Common myeloid progenitor, CD34-positive (primary cell): ENCODE results near the gene IGFN1.

Source experiments
- CTCF ChIA-PET: fragments of 350-600 bp; sonication (Branson Sonifier 250); formaldehyde crosslinking; loops from one replicate; lab custom pipeline; 2021; ENCODE audit warnings: antibody characterized with exemption; lab: Charles Lee
- POLR2A ChIA-PET: fragments of 350-600 bp; sonication (Branson Sonifier 250); formaldehyde crosslinking; loops from one replicate; lab custom pipeline; 2021; ENCODE audit warnings: antibody characterized with exemption; lab: Charles Lee
- DNase-seq, 3 donors: peaks; one replicate each; pipeline versions ENCODE4 v3.0.0 to v3.0.0-alpha.2; 2013
- H3K27ac ChIP-seq, 2 experiments: 1 replicate in 1 of 2; 2 replicates in 1 of 2; pipeline ENCODE4 v1.7.0; 2013; ENCODE audit warnings: inconsistent platforms in 2 of 2, low read length in 2 of 2, mild to moderate bottlenecking in 2 of 2, low read depth in 1 of 2, moderate library complexity in 1 of 2; ENCODE audit not compliant: severe bottlenecking in 2 of 2, insufficient read depth in 1 of 2, poor library complexity in 1 of 2
- H3K27me3 ChIP-seq, 5 experiments: replicated peaks in 2 of 5; 1 replicate in 3 of 5; 2 replicates in 2 of 5; pipeline versions ENCODE4 v1.6.1 to v1.7.0; 2013; ENCODE audit warnings: low read length in 4 of 5, mild to moderate bottlenecking in 2 of 5, moderate library complexity in 2 of 5, inconsistent platforms in 1 of 5; ENCODE audit not compliant: insufficient read depth in 5 of 5, control insufficient read depth in 4 of 5
- H3K36me3 ChIP-seq, 4 experiments: 1 replicate in 2 of 4; 2 replicates in 2 of 4; pipeline versions ENCODE4 v1.6.1 to v1.7.0; 2013; ENCODE audit warnings: low read length in 3 of 4, control low read depth in 1 of 4, mild to moderate bottlenecking in 1 of 4; ENCODE audit not compliant: control insufficient read depth in 4 of 4, insufficient read depth in 4 of 4
- H3K4me1 ChIP-seq, 4 experiments: 1 replicate in 3 of 4; 2 replicates in 1 of 4; pipeline versions ENCODE4 v1.6.1 to v1.7.1; 2013; ENCODE audit warnings: low read length in 3 of 4, mild to moderate bottlenecking in 3 of 4, control low read depth in 1 of 4, inconsistent platforms in 1 of 4, moderate library complexity in 1 of 4; ENCODE audit not compliant: control insufficient read depth in 4 of 4, insufficient read depth in 4 of 4; ENCODE audit errors: control extremely low read depth in 1 of 4
- H3K4me3 ChIP-seq, 7 experiments: 1 replicate in 4 of 7; 2 replicates in 3 of 7; pipeline versions ENCODE4 v1.5.1 to v1.7.0; 2013; ENCODE audit warnings: mild to moderate bottlenecking in 7 of 7, low read length in 6 of 7, moderate library complexity in 6 of 7, inconsistent platforms in 2 of 7, low read depth in 2 of 7, control low read depth in 1 of 7; ENCODE audit not compliant: insufficient read depth in 4 of 7, control insufficient read depth in 1 of 7; ENCODE audit errors: extremely low read depth in 1 of 7
- H3K9me3 ChIP-seq, 5 experiments: 1 replicate in 4 of 5; 2 replicates in 1 of 5; pipeline versions ENCODE4 v1.6.1 to v1.7.1; 2013; ENCODE audit warnings: low read length in 4 of 5, mild to moderate bottlenecking in 2 of 5, inconsistent platforms in 1 of 5, low read depth in 1 of 5, moderate library complexity in 1 of 5; ENCODE audit not compliant: control insufficient read depth in 4 of 5, insufficient read depth in 2 of 5; ENCODE audit errors: control extremely low read depth in 1 of 5
- WGBS: methylation state at CpG from one replicate; pipeline ENCODE4 v1.1.5; 2013; ENCODE audit not compliant: insufficient coverage; 5-methylcytosine and 5-hydroxymethylcytosine counted together

IGFN1 gene

DNA sequence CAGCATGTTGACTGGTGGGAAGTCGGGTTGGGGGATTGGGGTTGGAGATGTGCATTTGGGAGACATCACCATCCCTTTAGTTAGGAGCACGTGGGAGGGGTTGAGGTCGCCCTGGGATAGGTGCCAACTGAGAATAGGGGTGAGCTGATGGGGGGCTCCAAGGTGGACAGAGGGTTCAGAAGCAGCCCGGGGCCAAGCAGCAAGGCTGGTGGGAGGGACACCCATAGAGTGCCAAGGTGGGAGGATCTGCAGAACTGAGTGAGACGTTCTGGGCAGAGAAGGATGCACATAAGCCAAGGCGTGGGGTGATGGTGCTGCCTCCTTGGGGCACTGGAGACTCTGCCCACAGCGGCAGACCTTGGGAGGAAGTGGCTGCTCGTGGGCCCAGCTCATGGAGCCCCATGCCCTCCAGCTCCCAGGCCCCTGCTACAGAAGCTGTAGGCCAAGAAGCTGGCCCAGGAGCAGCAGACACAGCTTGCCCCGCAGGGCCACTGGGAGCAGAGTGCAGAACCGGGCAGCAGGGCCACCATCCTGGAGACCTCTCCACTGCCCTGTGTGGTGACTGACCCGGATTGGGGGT, 61.3 kb downstream of the IGFN1 start:
- Histone ChIP-seq H3K9me3 (no peaks in the 10 kb centered on the region), H3K36me3 (no peaks in the 10 kb centered on the region), H3K27ac (no peak overlapping the region), H3K4me3 (no peak overlapping the region), H3K27me3 (peaks cover 0 to 2% (median 0%) of the 10 kb centered on the region in 5 experiments), H3K4me1 (no peaks in the 10 kb centered on the region)
- ChIA-PET POLR2A (interaction anchor here (0.8 kb wide), 1 partner anchor 184 kb away, joined by 3 read pairs; no protein-coding TSS in a partner anchor), CTCF (interaction anchor here (0.9 to 4.7 kb wide), 2 partner anchors 109 to 121 kb away, joined by 4 to 87 read pairs; no protein-coding TSS in a partner anchor)
- 76% methylated on average over 9 of the region's 11 CpGs for WGBS
- no peak for DNase-seq

GRCh38 chr1:201252944-201253371, 62.3 kb downstream of the IGFN1 start:
- DNase-seq: no peak
- no peak overlapping the region for H3K27ac ChIP-seq
- CTCF ChIA-PET: interaction anchor here (2.1 to 4.7 kb wide), 2 partner anchors 108 to 157 kb away, joined by 16 to 87 read pairs; no protein-coding TSS in a partner anchor
- peaks cover 0 to 2% (median 0%) of the 10 kb centered on the region in 5 experiments for H3K27me3 ChIP-seq
- 91% methylated on average over 6 of the region's 6 CpGs for WGBS
- H3K4me1 ChIP-seq: no peaks in the 10 kb centered on the region
- H3K4me3 ChIP-seq: no peak overlapping the region
- H3K36me3 ChIP-seq: no peaks in the 10 kb centered on the region
- H3K9me3 ChIP-seq: no peaks in the 10 kb centered on the region
- POLR2A ChIA-PET: no interaction called here

DNA sequence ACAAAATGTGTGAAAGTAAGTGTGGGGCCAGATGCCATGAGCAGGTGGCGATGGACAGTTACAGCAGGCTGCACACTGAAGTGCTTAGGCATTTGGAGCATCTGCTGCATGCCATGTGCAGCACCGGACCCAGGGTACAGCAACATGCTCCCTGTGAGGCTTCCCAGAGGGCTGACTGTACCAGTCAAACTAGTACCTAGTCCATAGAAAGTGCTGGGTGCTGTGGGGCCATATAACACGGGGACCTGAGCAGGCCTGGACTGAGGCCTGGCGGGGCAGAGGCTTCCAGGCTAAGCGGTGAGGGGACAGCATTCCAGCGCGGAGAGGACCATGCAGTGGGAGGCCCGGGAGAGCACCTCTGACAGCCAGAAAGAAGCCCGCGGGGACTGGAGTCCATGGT, 62.8 kb downstream of the IGFN1 start:
- DNase-seq: no peak
- no peaks in the 10 kb centered on the region for H3K4me1 ChIP-seq
- 98% methylated on average over 10 of the region's 10 CpGs for WGBS
- H3K9me3 ChIP-seq: no peaks in the 10 kb centered on the region
- no peaks in the 10 kb centered on the region for H3K36me3 ChIP-seq
- ChIA-PET POLR2A (no interaction called here), CTCF (interaction anchor here (1.1 to 4.7 kb wide), 8 partner anchors 36 to 157 kb away, joined by 3 to 87 read pairs (median 8); no protein-coding TSS in a partner anchor)
- no peak overlapping the region for H3K27ac ChIP-seq
- H3K4me3 ChIP-seq: no peak overlapping the region
- H3K27me3 ChIP-seq: peaks cover 0 to 3% (median under 1%) of the 10 kb centered on the region in 5 experiments

DNA sequence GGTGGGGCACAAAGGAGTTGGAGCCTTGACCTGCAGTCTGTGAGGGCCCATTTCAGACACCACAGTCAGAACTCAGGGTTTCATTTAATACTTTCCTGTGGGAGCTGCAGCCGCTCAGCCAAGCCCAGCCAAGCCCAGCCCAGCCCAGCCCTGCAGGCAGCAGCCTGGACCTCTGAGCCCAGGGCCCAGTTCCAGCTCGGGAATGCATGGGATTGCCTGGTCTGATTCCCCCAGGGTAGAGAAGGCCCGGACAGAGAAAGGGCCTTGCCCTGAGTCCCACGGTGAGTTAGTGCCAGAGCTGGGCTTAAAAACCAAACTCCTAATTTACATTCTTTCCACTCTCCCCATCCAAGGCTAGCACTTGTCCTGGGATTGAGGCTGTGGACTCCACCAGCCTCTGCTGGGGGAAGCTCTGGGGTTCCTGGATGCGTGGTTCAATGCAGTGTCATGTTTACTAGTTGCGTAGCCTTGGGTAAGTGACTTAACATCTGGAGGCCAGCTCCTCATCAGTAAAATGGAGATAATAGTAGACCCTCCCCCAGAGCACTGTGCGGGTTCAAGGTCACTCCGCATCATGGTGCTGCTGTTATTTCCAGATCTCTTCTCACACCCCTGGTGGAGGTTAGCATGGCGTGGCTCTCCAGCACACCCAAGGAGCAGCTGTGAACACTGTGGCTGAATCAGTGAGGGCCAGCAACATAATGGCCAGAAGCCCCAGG, 63.4 kb downstream of the IGFN1 start:
- Histone ChIP-seq H3K4me1 (no peaks in the 10 kb centered on the region), H3K36me3 (no peaks in the 10 kb centered on the region), H3K9me3 (no peaks in the 10 kb centered on the region), H3K27me3 (peaks cover 0 to 9% (median 4%) of the 10 kb centered on the region in 5 experiments), H3K4me3 (no peak overlapping the region), H3K27ac (no peak overlapping the region)
- no peak for DNase-seq
- POLR2A ChIA-PET: no interaction called here
- CTCF ChIA-PET: interaction anchor here (0.7 to 4.7 kb wide), 22 partner anchors 8 to 156 kb away, joined by 3 to 87 read pairs (median 4); no protein-coding TSS in a partner anchor
- 95% methylated on average over 5 of the region's 9 CpGs for WGBS

DNA sequence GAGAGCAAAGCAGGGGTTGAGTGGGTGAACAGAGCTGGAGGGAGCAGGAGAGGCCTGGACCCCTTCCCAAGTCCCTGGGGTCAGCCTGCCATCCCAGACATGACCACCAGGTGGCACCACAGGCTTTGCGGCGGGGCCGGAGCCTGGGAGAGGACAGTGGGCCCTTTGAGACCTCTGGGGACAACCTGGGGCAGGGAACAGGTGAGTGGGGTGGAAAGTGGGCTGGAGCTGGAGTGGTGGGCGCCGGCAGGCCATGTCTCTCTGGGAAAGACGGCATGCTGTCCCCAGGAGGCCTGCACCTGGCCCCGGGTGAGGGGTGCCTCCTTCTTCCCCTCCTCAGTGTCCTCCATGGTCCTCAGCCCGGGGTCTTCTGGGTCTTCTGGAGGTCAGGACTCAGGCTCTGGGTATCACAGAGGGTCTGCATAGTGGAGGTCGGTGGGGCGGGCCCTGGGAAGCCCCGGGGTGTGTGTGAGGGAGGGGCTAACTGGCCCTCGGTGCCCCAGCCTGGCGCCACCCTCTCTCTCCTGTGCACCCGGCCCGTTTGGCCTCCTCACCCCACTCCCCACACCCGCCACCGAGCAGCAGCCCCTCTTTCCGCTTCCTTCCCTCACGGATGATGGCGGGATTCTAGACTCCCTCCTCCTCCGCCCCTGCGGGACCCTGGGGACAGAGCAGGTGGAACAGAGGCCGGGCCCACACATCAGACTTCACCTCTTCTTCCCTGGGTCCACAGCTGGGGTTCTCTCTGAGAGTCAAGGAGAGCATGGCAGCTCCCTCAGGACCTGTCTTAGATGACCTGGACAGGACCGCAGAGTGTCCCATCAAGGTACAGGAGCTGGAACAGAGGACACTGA, 64.2 kb downstream of the IGFN1 start:
- peak; percentile 25 to 54 (median 45) for DNase-seq
- 73% methylated on average over 9 of the region's 24 CpGs for WGBS
- H3K27me3 ChIP-seq: peaks cover 0 to 17% (median 7%) of the 10 kb centered on the region in 5 experiments
- CTCF ChIA-PET: interaction anchor here (0.6 to 4.7 kb wide), 25 partner anchors 9 to 219 kb away, joined by 3 to 87 read pairs (median 4); no protein-coding TSS in a partner anchor
- H3K9me3 ChIP-seq: no peaks in the 10 kb centered on the region
- H3K36me3 ChIP-seq: no peaks in the 10 kb centered on the region
- H3K4me1 ChIP-seq: peaks cover 0 to 6% (median 3%) of the 10 kb centered on the region in 4 experiments
- no peak overlapping the region for H3K27ac ChIP-seq
- POLR2A ChIA-PET: no interaction called here
- no peak overlapping the region for H3K4me3 ChIP-seq

- CTCF ChIA-PET: interaction anchor here (0.9 to 4.7 kb wide), 9 partner anchors 8 to 106 kb away, joined by 3 to 87 read pairs (median 7); no protein-coding TSS in a partner anchor
- WGBS: 91% methylated on average over 15 of the region's 17 CpGs
- no peak overlapping the region for H3K4me3 ChIP-seq
- H3K27ac ChIP-seq: no peak overlapping the region
- H3K27me3 ChIP-seq: peaks cover 0 to 24% (median 11%) of the 10 kb centered on the region in 5 experiments
- H3K9me3 ChIP-seq: no peaks in the 10 kb centered on the region
- H3K36me3 ChIP-seq: no peaks in the 10 kb centered on the region
- no peak for DNase-seq
- H3K4me1 ChIP-seq: peaks cover 0 to 9% (median 4%) of the 10 kb centered on the region in 4 experiments
- POLR2A ChIA-PET: no interaction called here
Measured at GRCh38 chr1:201255479-201256362, 65.1 kb downstream of the IGFN1 start.
